ENCODE results near the gene TFAP2A.

DNA sequence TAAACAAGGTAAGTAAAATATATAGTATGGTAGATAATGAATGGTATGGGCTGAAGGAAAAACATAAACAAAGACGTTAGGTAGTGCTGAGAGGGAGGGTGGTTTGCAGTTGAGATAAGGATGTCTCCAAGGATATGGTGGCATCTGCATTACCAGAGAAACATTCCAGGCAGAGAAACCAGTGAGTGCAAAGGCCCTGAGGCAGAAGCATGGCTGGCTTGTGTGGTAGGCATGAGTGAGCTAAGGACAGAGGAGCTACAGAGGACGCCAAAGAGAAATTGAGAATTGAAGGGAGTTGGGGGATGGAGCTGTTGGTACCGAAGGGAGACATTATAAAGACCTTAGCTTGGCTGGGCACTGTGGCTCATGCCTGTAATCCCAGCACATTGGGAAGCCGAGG is 18.4 kb upstream of the TFAP2A start:
- TF ChIP-seq ELF4 (IDR thresholded peaks at IDR 0.05) (no peak), BHLHE40 (IDR thresholded peaks at IDR 0.05; ENCODE audit: borderline replicate concordance) (no peak), TARDBP (IDR thresholded peaks at IDR 0.05) (no peak), ZNF384 (IDR thresholded peaks at IDR 0.05) (no peak), SUZ12 (IDR thresholded peaks at IDR 0.05) (no peak), SP1 (IDR thresholded peaks at IDR 0.05) (no peak), FOXK2 (IDR thresholded peaks at IDR 0.05) (no peak), FOXM1 (IDR thresholded peaks at IDR 0.05; ENCODE audit: borderline replicate concordance) (no peak), ARNT (IDR thresholded peaks at IDR 0.05) (no peak), CTBP1 (IDR thresholded peaks at IDR 0.05; ENCODE audit: borderline replicate concordance) (no peak), NFRKB (IDR thresholded peaks at IDR 0.05) (no peak), HDGF (IDR thresholded peaks at IDR 0.05; ENCODE audit: borderline replicate concordance) (no peak)
- TF ChIP-seq, protein P1, sequence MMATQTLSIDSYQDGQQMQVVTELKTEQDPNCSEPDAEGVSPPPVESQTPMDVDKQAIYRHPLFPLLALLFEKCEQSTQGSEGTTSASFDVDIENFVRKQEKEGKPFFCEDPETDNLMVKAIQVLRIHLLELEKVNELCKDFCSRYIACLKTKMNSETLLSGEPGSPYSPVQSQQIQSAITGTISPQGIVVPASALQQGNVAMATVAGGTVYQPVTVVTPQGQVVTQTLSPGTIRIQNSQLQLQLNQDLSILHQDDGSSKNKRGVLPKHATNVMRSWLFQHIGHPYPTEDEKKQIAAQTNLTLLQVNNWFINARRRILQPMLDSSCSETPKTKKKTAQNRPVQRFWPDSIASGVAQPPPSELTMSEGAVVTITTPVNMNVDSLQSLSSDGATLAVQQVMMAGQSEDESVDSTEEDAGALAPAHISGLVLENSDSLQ (IDR thresholded peaks at IDR 0.05), result no peak
